NK-92 (cell line): ENCODE data around the gene TMEM59.
A peak's percentile ranks its signal among the peaks of the same experiment; 100 is the strongest.
"Not testable (repeated sequence)": the region's sequence is repeated elsewhere in the genome, so short reads cannot be mapped to it uniquely, and the experiment has no call there.

Source experiments
- DNase-seq: peaks from one replicate; lab custom pipeline; 2025; ENCODE audit not compliant: unreplicated experiment; lab: John Stamatoyannopoulos, UW

TMEM59 gene

GRCh38 chr1:54052934-54053744 lies at the start of gene TMEM59, which contains the start of gene TCEANC2:
Gene TMEM59, minus strand, starts transcription at chr1:54053204. Its CDS starts 16 bp downstream, at chr1:54053188.
Gene TCEANC2, plus strand, starts transcription at chr1:54053608. Its CDS starts 815 bp downstream, at chr1:54054423.
- peak; percentile 93 for DNase-seq

- DNase-seq: no peak
Observed at GRCh38 chr1:54100500-54100899, 47.5 kb upstream of the TMEM59 start.

GRCh38 chr1:54099061-54099610 lies 46.1 kb upstream of the TMEM59 start:
- DNase-seq: no peak

- no peak for DNase-seq
Observed at GRCh38 chr1:54096877-54097240, 43.9 kb upstream of the TMEM59 start.

GRCh38 chr1:54096227-54096876 lies 43.3 kb upstream of the TMEM59 start:
- DNase-seq: no peak

- no peak for DNase-seq
Observed at GRCh38 chr1:54095546-54096226, 42.7 kb upstream of the TMEM59 start.

GRCh38 chr1:54094730-54095105 lies 41.7 kb upstream of the TMEM59 start:
- not testable (repeated sequence) for DNase-seq

GRCh38 chr1:54094001-54094729 lies 41.2 kb upstream of the TMEM59 start:
- no peak for DNase-seq

- no peak for DNase-seq
Observed at GRCh38 chr1:54091666-54092065, 38.7 kb upstream of the TMEM59 start.

GRCh38 chr1:54088385-54088784 lies 35.4 kb upstream of the TMEM59 start:
- no peak for DNase-seq

GRCh38 chr1:54086754-54087153 lies 33.8 kb upstream of the TMEM59 start:
- no peak for DNase-seq

GRCh38 chr1:54084794-54085193 lies 31.8 kb upstream of the TMEM59 start:
- DNase-seq: no peak

GRCh38 chr1:54081306-54082270 lies 28.6 kb upstream of the TMEM59 start:
- DNase-seq: no peak

- DNase-seq: no peak
Observed at GRCh38 chr1:54080598-54081049, 27.6 kb upstream of the TMEM59 start.

GRCh38 chr1:54077359-54077758 lies 24.4 kb upstream of the TMEM59 start:
- DNase-seq: no peak

GRCh38 chr1:54070171-54070837 lies 17.3 kb upstream of the TMEM59 start:
- no peak for DNase-seq

GRCh38 chr1:54069791-54070170 lies 16.8 kb upstream of the TMEM59 start:
- DNase-seq: no peak

GRCh38 chr1:54064299-54064698 lies 11.3 kb upstream of the TMEM59 start:
- no peak for DNase-seq

GRCh38 chr1:54054438-54054749 lies 1.4 kb upstream of the TMEM59 start:
- DNase-seq: no peak
